OCI-LY7 (cell line): Measurements from ENCODE around the gene HSPBP1. TPM values are rescaled to one million over a fixed set of nuclear protein-coding genes. Genes with fewer than 3 reads are reported as not detected.

Experiments used
- BruUV-seq: library from RNA; stranded (reverse); fragments of 400-500 nt; replicated peaks from 2 replicates; lab custom pipeline; 2021; lab: Mats Ljungman, UMichigan
- CTCF ChIA-PET: fragments of 300-600 bp; sonication (Branson Sonifier 250); formaldehyde crosslinking; loops from one replicate; lab custom pipeline; 2022; ENCODE audit warnings: antibody characterized with exemption; ENCODE audit not compliant: unreplicated experiment; lab: Charles Lee
- POLR2A ChIA-PET: fragments of 300-600 bp; sonication (Branson Sonifier 250); formaldehyde crosslinking; loops from one replicate; lab custom pipeline; 2022; ENCODE audit warnings: antibody characterized with exemption; lab: Charles Lee
- DNase-seq: peaks from one replicate; pipeline ENCODE4 v3.0.0-alpha.2; 2015; ENCODE audit warnings: low spot score
- H2AFZ ChIP-seq: fragments of 200-600 bp; sonication (generic), shearing (Covaris generic); 2 replicates; pipeline ENCODE4 v1.6.1; 2014; ENCODE audit warnings: mild to moderate bottlenecking, antibody characterized with exemption, low read length, moderate library complexity
- H3K27ac ChIP-seq: fragments of 200-600 bp; sonication (generic); 2 replicates; pipeline ENCODE4 v1.5.1; 2014; ENCODE audit warnings: mixed run types, low read depth, mild to moderate bottlenecking, moderate library complexity, low read length, inconsistent platforms; ENCODE audit not compliant: poor library complexity, severe bottlenecking
- H3K36me3 ChIP-seq: fragments of 200-600 bp; sonication (generic); 2 replicates; pipeline ENCODE4 v1.6.1; 2014; ENCODE audit warnings: mild to moderate bottlenecking, antibody characterized with exemption, low read length, moderate library complexity, mixed read lengths; ENCODE audit not compliant: insufficient read depth
- H3K4me1 ChIP-seq: fragments of 200-600 bp; sonication (generic); 2 replicates; pipeline ENCODE4 v1.5.1; 2014; ENCODE audit warnings: mild to moderate bottlenecking, low read length; ENCODE audit not compliant: insufficient read depth, poor library complexity, severe bottlenecking
- H3K4me2 ChIP-seq: fragments of 200-600 bp; sonication (generic); 2 replicates; pipeline ENCODE4 v1.6.1; 2014; ENCODE audit warnings: mild to moderate bottlenecking, low read length
- H3K4me3 ChIP-seq: fragments of 200-600 bp; sonication (generic); 2 replicates; pipeline ENCODE4 v1.5.1; 2014; ENCODE audit warnings: mild to moderate bottlenecking, low read depth, low read length; ENCODE audit not compliant: poor library complexity, severe bottlenecking
- H3K79me2 ChIP-seq: fragments of 200-600 bp; sonication (generic); 2 replicates; pipeline ENCODE4 v1.6.1; 2016; ENCODE audit warnings: low read depth, mild to moderate bottlenecking, low read length, moderate library complexity, mixed read lengths; ENCODE audit not compliant: insufficient read depth
- H3K9me2 ChIP-seq: fragments of 200-600 bp; sonication (generic); 2 replicates; pipeline ENCODE4 v1.6.1; 2016; ENCODE audit warnings: mild to moderate bottlenecking, low read length, mixed read lengths; ENCODE audit not compliant: insufficient read depth
- H3K9me3 ChIP-seq: fragments of 200-600 bp; sonication (generic); 2 replicates; pipeline ENCODE4 v1.6.1; 2014; ENCODE audit warnings: mild to moderate bottlenecking, mixed run types, low read length, mixed read lengths
- H4K20me1 ChIP-seq: fragments of 200-600 bp; sonication (generic); 2 replicates; pipeline ENCODE4 v1.6.1; 2014; ENCODE audit warnings: mild to moderate bottlenecking, antibody characterized with exemption, low read length, moderate library complexity, mixed read lengths; ENCODE audit not compliant: insufficient read depth
- CTCF ChIP-seq: fragments of 200-600 bp; sonication (generic); conservative IDR thresholded peaks from 2 replicates; pipeline ENCODE4 v1.5.1; 2014; ENCODE audit warnings: mild to moderate bottlenecking, antibody characterized with exemption, low read length, moderate library complexity, mixed read lengths
- EZH2phosphoT487 ChIP-seq: fragments of 200-600 bp; sonication (generic); IDR thresholded peaks from 2 replicates; pipeline ENCODE4 v1.6.1; 2018; ENCODE audit warnings: low read depth, borderline replicate concordance, mild to moderate bottlenecking, mixed run types, antibody characterized with exemption, low read length, moderate library complexity, mixed read lengths
- intact Hi-C: fragments of 100-400 bp; cut with micrococcal nuclease; formaldehyde crosslinking; loops from one replicate; pipeline ENCODE4 v1.10.0; 2022; ENCODE audit not compliant: unreplicated experiment
- total RNA-seq, 2 experiments: library from RNA; depleted of rRNA in 1 of 2; stranded (reverse); fragments of >200 nt in 1 of 2; shearing (Covaris generic) in 1 of 2; gene quantifications; 2 replicates each; pipeline ENCODE4 v1.2.3, GENCODE V29; 2014 to 2022

Gene HSPBP1
- total RNA-seq, 2 experiments from 2014 or later, result 38.7 to 41.3 TPM

- Histone ChIP-seq H2AFZ (no peak overlapping the region), H3K27ac (no peak overlapping the region), H3K4me2 (no peak overlapping the region), H3K4me1 (no peaks in the 10 kb centered on the region), H3K36me3 (peaks cover 99% of the 10 kb centered on the region), H3K9me3 (no peaks in the 10 kb centered on the region), H3K79me2 (peaks cover 21% of the 10 kb centered on the region), H3K9me2 (no peaks in the 10 kb centered on the region), H4K20me1 (peaks cover 12% of the 10 kb centered on the region; the same call in 1 of the 2 replicates), H3K4me3 (no peak overlapping the region)
- POLR2A ChIA-PET, result no interaction called here
- TF ChIP-seq EZH2phosphoT487, result no peak
- no peak for TF ChIP-seq CTCF
- no TSS peak for BruUV-seq
- CTCF ChIA-PET, result no interaction called here
- no peak for DNase-seq
- intact Hi-C loops, result no loop called here
These were observed 35.8 kb downstream of the HSPBP1 start for GRCh38 chr19:55244004-55244680.

GRCh38 chr19:55242517-55242916, 37.4 kb downstream of the HSPBP1 start:
- no peak for DNase-seq
- no peaks in the 10 kb centered on the region for H3K4me1 ChIP-seq
- H3K4me2 ChIP-seq, result no peak overlapping the region
- intact Hi-C loops, result no loop called here
- no peaks in the 10 kb centered on the region for H3K9me3 ChIP-seq
- POLR2A ChIA-PET, result no interaction called here
- CTCF ChIA-PET, result no interaction called here
- no peak for TF ChIP-seq EZH2phosphoT487
- TF ChIP-seq CTCF, result no peak
- no peaks in the 10 kb centered on the region for H3K9me2 ChIP-seq
- no TSS peak for BruUV-seq
- H3K79me2 ChIP-seq, result peaks cover 5% of the 10 kb centered on the region
- H3K27ac ChIP-seq, result no peak overlapping the region
- no peak overlapping the region for H2AFZ ChIP-seq
- H4K20me1 ChIP-seq, result peaks cover 6% of the 10 kb centered on the region; the same call in 1 of the 2 replicates
- H3K36me3 ChIP-seq, result peaks cover 99% of the 10 kb centered on the region
- no peak overlapping the region for H3K4me3 ChIP-seq

GRCh38 chr19:55241935-55242464, 37.9 kb downstream of the HSPBP1 start:
- Histone ChIP-seq H3K4me2 (no peak overlapping the region), H2AFZ (no peak overlapping the region), H3K9me2 (no peaks in the 10 kb centered on the region), H3K4me1 (no peaks in the 10 kb centered on the region), H4K20me1 (peaks cover 6% of the 10 kb centered on the region; the same call in 1 of the 2 replicates), H3K9me3 (no peaks in the 10 kb centered on the region), H3K79me2 (no peaks in the 10 kb centered on the region; the same call in 1 of the 2 replicates), H3K4me3 (no peak overlapping the region), H3K36me3 (peaks cover 99% of the 10 kb centered on the region), H3K27ac (no peak overlapping the region)
- POLR2A ChIA-PET, result no interaction called here
- intact Hi-C loops, result no loop called here
- no peak for TF ChIP-seq EZH2phosphoT487
- TF ChIP-seq CTCF, result no peak
- DNase-seq, result no peak
- BruUV-seq, result no TSS peak
- CTCF ChIA-PET, result no interaction called here
